ENCODE results near the gene IGFL3.

DNA sequence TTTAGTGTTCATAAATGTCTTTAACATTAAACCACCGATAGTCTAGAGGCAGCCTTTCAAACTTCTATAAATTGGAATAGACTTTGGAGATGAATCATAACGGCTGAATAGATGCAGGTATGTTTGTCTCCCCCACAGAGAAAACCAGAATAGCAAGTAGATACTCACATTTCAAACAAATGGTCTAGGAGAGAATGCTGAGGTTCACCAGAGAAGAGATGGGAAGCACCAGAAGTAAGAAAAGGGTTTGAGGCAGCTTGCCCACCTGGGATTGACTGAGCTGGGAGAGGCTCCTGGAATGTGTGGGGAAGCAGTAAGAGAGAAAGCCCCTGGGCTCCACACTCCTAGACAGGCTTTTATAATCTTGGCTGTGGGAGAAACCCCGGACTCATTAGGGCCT, 6.4 kb downstream of the IGFL3 start:
- TF ChIP-seq, protein P1, sequence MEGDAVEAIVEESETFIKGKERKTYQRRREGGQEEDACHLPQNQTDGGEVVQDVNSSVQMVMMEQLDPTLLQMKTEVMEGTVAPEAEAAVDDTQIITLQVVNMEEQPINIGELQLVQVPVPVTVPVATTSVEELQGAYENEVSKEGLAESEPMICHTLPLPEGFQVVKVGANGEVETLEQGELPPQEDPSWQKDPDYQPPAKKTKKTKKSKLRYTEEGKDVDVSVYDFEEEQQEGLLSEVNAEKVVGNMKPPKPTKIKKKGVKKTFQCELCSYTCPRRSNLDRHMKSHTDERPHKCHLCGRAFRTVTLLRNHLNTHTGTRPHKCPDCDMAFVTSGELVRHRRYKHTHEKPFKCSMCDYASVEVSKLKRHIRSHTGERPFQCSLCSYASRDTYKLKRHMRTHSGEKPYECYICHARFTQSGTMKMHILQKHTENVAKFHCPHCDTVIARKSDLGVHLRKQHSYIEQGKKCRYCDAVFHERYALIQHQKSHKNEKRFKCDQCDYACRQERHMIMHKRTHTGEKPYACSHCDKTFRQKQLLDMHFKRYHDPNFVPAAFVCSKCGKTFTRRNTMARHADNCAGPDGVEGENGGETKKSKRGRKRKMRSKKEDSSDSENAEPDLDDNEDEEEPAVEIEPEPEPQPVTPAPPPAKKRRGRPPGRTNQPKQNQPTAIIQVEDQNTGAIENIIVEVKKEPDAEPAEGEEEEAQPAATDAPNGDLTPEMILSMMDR (conservative IDR thresholded peaks at IDR 0.05) = no peak
- TF ChIP-seq EZH2 (IDR thresholded peaks at IDR 0.05; ENCODE audit: low read depth) = no peak

Measured in PC-9 (cell line).